ENCODE measurements around the gene APOBEC4.

DNA sequence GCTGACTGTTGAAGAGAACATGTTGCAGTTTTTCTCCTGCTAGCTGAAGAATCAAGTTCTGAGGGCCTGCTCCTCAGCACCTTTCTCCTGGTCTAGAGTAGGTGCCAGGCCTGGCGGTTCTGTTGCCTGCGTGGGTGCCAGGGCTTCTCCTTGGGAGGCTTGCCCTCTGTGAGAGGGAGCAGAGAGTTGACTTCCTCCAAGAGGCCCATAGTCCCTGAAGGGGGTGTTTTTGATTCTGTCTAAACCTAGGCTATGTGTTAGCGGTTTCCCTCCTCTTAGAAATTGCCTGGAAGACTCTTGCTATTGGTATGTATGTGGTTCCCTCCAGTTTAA lies 312 bp upstream of the APOBEC4 start:
- TF ChIP-seq, protein P1, sequence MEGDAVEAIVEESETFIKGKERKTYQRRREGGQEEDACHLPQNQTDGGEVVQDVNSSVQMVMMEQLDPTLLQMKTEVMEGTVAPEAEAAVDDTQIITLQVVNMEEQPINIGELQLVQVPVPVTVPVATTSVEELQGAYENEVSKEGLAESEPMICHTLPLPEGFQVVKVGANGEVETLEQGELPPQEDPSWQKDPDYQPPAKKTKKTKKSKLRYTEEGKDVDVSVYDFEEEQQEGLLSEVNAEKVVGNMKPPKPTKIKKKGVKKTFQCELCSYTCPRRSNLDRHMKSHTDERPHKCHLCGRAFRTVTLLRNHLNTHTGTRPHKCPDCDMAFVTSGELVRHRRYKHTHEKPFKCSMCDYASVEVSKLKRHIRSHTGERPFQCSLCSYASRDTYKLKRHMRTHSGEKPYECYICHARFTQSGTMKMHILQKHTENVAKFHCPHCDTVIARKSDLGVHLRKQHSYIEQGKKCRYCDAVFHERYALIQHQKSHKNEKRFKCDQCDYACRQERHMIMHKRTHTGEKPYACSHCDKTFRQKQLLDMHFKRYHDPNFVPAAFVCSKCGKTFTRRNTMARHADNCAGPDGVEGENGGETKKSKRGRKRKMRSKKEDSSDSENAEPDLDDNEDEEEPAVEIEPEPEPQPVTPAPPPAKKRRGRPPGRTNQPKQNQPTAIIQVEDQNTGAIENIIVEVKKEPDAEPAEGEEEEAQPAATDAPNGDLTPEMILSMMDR (IDR thresholded peaks at IDR 0.05): no peak
- no peak for TF ChIP-seq POLR2A (IDR thresholded peaks at IDR 0.05)

Data from body of pancreas (tissue), 4 donors.